HL-60 (cell line): ENCODE results near the gene RNF166.

ENCODE experiments used
- DNase-seq, 2 experiments: peaks; one replicate each; pipeline ENCODE4 v3.0.0-alpha.2; 2010 to 2020; ENCODE audit warnings: low read depth in 1 of 2, low spot score in 1 of 2
- H3K27ac ChIP-seq: fragments of 250-450 bp; sonication (Bioruptor Pico); replicated peaks from 2 replicates; pipeline ENCODE4 v1.5.1; 2020; ENCODE audit warnings: mild to moderate bottlenecking, moderate library complexity
- H3K27me3 ChIP-seq: fragments of 250-450 bp; sonication (Bioruptor Pico); 2 replicates; pipeline ENCODE4 v1.5.1; 2021; ENCODE audit warnings: mild to moderate bottlenecking, moderate library complexity; ENCODE audit not compliant: insufficient read depth, poor library complexity, severe bottlenecking
- H3K4me3 ChIP-seq: replicated peaks from 2 replicates; pipeline ENCODE4 v1.5.1; 2011; ENCODE audit warnings: mild to moderate bottlenecking, control low read depth, low read length; ENCODE audit not compliant: insufficient read depth
- GABPA ChIP-seq: IDR thresholded peaks from 2 replicates; pipeline ENCODE4 v1.6.1; 2012; ENCODE audit warnings: low read depth
- POLR2AphosphoS5 ChIP-seq: IDR thresholded peaks from 2 replicates; pipeline ENCODE4 v1.6.1; 2012; ENCODE audit warnings: low read depth
- REST ChIP-seq: IDR thresholded peaks from 2 replicates; pipeline ENCODE4 v1.6.1; 2012; ENCODE audit warnings: low read depth; ENCODE audit not compliant: insufficient replicate concordance
- SPI1 ChIP-seq: IDR thresholded peaks from 2 replicates; pipeline ENCODE4 v1.6.1; 2012; ENCODE audit warnings: low read depth, mild to moderate bottlenecking, borderline replicate concordance
- TF ChIP-seq, protein P1 (sequence below): IDR thresholded peaks from one replicate; pipeline ENCODE4 v1.5.1; 2011; ENCODE audit warnings: low read length, control low read depth, inconsistent platforms; ENCODE audit not compliant: insufficient read depth

The RNF166 gene

DNA sequence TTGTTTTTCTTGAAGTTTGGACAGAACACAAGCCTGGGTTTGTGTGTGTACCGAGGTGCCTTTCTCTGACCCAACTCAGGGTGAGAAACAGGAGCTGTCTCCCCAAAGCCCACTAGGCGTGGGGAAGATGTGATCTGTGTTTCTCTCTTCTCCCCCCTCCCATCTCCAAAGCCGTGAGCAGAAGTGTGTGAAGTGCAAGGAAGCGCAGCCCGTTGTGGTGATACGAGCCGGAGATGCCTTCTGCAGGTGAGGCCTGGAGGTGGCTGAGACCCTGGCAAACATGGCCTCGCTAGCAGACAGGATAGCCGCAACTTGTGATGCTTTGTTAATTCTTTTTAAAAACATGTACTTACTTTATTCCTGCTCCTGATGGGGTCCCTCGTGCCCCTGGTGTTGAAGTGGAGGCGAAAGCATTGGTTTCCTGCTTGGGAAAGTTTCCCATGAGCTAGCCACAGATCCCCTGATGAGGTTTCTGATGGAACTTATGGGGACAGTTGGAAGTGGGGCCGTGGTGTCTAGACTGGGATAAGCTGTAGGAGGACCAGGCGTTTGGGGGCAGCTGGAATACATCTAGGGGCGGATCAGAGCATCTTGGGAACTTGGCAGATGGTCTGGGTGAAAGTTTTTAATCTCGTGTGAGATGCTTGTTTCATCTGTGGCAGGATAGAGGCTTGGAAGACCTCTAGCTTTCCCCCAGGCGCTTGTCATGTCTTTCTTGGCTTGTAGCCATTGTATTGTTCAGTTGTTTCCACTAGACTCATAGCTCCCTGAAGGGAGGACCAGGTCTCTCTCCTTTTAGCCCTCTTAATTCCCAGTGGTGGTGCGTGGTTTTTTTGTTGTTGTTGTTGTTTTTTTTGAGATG is 988 bp upstream of the RNF166 start:
- TF ChIP-seq SPI1 (no peak), GABPA (no peak), REST (no peak), POLR2AphosphoS5 (no peak)
- TF ChIP-seq, protein P1, sequence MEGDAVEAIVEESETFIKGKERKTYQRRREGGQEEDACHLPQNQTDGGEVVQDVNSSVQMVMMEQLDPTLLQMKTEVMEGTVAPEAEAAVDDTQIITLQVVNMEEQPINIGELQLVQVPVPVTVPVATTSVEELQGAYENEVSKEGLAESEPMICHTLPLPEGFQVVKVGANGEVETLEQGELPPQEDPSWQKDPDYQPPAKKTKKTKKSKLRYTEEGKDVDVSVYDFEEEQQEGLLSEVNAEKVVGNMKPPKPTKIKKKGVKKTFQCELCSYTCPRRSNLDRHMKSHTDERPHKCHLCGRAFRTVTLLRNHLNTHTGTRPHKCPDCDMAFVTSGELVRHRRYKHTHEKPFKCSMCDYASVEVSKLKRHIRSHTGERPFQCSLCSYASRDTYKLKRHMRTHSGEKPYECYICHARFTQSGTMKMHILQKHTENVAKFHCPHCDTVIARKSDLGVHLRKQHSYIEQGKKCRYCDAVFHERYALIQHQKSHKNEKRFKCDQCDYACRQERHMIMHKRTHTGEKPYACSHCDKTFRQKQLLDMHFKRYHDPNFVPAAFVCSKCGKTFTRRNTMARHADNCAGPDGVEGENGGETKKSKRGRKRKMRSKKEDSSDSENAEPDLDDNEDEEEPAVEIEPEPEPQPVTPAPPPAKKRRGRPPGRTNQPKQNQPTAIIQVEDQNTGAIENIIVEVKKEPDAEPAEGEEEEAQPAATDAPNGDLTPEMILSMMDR = no peak
- Histone ChIP-seq H3K4me3 (peak overlapping the region; percentile 90), H3K27ac (peak overlapping the region; percentile 43), H3K27me3 (no peaks in the 10 kb centered on the region)
- DNase-seq = no peak

- Histone ChIP-seq H3K27me3 (no peaks in the 10 kb centered on the region), H3K27ac (peak overlapping the region; percentile 94), H3K4me3 (peak overlapping the region; percentile 90)
- TF ChIP-seq GABPA = no peak
- no peak for TF ChIP-seq SPI1
- TF ChIP-seq REST = no peak
- DNase-seq = no peak
These were observed 393 bp downstream of the RNF166 start for GRCh38 chr16:88705801-88706228.

DNA sequence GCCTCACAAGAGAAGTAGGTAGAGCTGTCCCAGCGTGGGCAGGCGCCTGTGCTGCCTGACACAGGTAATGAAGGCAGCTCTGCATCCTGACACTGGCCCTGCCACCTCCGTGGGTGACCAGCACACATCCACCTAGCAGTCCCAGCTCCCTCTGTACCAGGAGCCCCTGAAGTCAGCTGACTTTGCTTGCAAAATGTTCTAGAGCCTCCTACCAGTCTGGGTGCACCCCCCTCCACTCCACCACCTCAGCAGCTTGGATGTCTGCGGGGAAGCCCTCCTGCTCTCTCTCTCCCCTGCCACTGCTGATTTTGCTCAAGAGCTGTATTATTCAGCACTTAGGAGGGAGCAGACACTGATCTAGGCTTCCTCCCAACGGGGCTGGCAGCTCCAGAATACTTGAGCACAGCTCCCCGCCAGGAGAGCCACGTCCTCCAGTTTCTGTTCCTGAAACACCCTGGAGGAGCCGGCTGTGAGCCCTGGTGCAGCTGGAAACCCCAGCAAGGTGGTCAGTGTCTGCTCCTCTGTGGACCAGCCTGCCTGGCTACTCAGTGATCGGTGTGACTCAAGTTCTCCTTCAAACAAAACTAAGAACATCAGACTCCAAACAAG is 1.0 kb downstream of the RNF166 start:
- Histone ChIP-seq H3K27me3 (no peaks in the 10 kb centered on the region), H3K27ac (peak overlapping the region; percentile 94), H3K4me3 (peak overlapping the region; percentile 90)
- DNase-seq = peak in 1 of 2 experiments; percentile 42
- TF ChIP-seq, protein P1 = no peak
- TF ChIP-seq GABPA = no peak
- no peak for TF ChIP-seq POLR2AphosphoS5
- TF ChIP-seq SPI1 = no peak

DNA sequence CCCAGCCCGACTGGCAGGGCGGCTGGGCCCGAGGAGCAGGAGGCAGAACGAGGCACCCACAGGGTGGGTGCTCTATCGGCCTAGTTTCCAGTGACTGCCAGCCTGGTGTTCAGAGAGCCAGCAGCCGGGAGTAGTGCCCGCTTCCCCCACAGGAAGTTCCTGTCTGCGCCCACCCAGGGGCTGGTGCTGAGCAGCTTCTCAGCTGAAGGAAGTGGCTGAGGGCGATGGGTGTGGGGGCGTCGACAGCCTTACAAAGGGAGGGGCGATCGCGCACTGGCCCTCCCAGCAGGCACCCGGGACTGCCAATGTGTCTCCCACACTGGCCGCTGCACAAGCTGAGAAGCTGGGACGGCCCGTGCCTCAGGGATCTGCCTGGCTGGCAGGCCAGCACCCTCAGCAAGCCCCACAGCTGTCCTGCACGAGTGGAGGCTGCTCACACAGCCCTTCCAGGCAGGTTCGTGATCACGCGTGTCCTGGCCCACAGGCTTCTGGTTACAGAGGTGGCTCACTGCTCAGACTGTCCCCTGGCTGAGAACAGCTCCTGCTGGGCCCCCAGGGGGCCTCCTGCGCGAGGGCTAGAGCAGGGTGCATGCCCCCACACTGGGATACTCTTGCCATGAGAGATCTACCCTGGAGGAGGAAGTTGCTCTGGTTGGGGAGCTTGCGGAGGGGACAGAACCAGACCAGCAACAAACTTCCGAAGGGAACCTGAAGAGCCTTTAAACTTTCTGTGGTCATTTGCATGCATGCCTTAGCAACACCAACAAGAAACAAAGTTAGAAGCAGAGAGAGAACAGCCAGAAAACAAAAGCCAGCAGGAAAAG is 2.5 kb downstream of the RNF166 start:
- H3K27ac ChIP-seq = peak overlapping the region; percentile 94
- DNase-seq = peak; percentile 64 to 76
- H3K4me3 ChIP-seq = peak overlapping the region; percentile 90
- no peaks in the 10 kb centered on the region for H3K27me3 ChIP-seq
- TF ChIP-seq SPI1 = peak; percentile 2; the same call in 1 of the 2 replicates
- TF ChIP-seq GABPA = 0 out of 2 replicates have a peak, but pooled peaks have one; percentile 35
- no peak for TF ChIP-seq REST
- TF ChIP-seq, protein P1 = no peak
- TF ChIP-seq POLR2AphosphoS5 = peak; percentile 42; the same call in 1 of the 2 replicates
